Activated gamma-delta T cell (primary cell): Measurements from ENCODE around the gene EEF1B2.
"Not testable (repeated sequence)": the region's sequence is repeated elsewhere in the genome, so short reads cannot be mapped to it uniquely, and the experiment has no call there.

Experiments used
- DNase-seq: peaks from one replicate; lab custom pipeline; 2025; lab: John Stamatoyannopoulos, UW

The EEF1B2 gene

DNA sequence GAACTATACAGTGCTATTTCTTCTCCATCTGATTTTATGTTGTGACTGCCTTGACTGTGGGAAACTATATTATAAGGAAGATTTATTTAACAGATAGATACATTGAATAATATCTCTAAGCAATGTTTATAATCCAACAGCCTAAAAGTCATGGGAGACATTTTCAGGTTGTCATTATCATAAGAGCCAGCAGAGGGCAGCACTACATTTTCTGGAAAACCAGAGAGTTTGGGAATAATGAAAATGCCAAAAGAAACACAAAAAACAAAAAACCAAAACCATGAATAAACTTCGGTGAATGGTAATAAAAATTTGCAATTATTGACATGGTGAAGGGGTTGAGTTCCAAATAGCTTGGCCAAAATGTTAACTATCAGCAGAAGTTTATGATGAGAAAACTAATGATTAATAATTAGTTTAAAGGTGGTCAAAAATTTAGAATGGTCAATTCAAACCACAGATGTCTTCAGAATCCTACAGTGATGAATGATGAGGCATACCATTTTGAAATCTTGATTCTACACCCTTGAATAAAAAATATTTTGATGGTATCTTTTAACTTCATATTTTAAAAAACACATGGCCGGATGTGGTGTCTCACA, 4.7 kb downstream of the EEF1B2 start:
- DNase-seq = no peak

DNA sequence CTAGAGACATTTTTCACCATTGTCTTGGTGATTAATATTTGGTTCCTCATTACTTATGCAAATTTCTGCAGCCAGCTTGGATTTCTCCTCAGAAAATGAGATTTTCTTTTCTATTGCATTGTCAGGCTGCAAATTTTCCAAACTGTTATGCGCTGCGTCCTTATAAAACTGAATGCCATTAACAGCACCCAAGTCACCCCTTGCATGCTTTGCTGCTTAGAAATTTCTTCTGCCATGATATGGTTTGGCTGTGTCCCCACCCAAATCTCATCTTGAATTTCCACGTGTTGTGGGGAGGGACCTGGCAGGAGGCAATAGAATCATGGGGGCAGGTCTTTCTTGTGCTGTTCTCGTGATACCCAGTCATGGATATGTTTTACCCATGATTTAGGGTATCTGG, 8.5 kb downstream of the EEF1B2 start:
- DNase-seq = not testable (repeated sequence)

DNA sequence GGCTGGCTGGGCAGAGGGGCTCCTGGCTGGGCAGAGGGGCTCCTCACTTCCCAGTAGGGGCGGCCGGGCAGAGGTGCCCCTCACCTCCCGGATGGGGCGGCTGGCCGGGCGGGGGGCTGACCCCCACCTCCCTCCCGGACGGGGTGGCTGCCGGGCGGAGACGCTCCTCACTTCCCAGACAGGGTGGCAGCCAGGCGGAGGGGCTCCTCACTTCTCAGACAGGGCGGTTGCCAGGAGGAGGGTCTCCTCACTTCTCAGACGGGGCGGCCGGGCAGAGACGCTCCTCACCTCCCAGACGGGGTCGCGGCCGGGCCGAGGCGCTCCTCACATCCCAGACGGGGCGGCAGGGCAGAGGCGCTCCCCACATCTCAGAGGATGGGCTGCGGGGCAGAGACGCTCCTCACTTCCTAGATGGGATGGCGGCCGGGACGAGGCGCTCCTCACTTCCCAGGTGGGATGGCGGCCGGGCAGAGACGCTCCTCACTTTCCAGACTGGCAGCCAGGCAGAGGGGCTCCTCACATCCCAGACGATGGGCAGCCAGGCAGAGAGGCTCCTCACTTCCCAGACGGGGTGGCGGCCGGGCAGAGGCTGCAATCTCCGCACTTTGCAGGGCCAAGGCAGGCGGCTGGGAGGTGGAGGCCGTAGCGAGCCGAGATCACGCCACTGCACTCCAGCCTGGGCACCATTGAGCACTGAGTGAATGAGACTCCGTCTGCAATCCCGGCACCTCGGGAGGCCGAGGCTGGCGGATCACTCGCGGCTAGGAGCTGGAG, 12.1 kb downstream of the EEF1B2 start:
- not testable (repeated sequence) for DNase-seq

DNA sequence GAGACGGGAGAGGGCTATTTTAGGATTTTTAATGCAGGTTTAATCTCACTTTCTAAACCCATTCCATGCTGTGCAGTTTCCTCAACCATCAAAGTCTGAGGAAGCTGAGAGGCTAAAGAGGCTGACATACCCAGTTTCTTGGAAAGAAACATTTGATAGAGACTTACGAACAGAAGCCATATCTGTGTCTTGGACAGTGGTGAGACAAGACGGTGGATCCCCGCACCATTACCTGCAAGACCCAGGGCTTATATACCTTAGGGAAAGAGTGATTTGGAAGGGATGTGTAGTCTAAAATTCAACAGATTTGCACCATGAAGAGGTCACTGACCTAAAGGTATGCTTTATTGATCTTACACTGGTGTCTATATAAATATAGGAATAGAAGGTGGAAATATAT, 13.5 kb downstream of the EEF1B2 start:
- no peak for DNase-seq

DNA sequence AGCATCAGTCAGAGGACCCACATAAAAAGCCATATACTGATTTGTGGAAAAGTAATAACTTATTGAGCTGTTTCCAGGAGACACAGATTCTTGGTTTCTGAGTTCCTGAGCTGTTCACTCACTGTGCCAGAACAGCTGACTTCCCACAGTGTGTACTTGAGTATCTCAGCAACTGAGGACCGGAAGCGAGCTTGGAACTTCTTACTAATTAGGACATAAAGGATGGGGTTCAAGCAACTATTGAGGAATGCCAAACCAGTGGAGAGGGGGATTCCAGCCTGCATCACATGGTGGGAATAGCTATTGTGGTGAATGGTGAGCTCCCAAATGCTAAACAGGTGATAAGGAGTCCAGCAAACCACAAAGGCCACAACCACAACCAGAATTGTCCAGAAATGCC, 16.4 kb downstream of the EEF1B2 start:
- DNase-seq = no peak

DNA sequence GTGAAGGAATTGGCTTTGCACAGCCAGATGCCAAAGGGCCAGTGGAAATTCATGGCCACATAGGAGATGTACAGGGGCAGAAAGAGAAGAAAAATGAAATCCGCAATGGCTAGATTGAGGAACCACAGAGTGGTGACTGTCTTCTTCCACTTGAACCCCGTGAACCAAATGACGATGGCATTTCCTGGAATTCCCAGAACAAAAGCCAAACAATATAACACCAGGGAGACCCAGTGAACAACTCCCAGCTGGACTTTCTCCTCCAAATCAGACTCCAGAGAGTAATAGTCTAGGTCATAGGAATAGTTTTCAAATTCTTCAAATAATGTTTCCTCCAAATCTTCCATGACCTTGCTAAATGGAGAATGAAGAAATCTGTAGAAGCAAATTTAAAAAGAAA, 17.2 kb downstream of the EEF1B2 start:
- DNase-seq = no peak

DNA sequence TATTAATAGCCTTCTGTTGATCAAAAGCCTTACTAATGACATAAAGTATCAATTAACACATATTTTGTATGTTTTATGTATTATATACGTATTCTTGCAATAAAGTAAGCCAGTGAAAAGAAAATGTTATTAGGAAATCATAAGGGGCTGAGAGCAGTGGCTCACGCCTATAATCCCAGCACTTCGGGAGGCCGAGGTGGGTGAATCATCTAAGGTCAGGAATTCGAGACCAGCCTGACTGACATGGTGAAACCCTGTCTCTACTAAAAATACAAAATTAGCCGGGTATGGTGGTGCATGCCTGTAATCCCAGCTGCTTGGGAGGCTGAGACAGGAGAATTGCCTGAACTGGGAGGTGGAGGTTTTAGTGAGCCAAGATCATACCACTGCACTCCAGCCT, 21.8 kb downstream of the EEF1B2 start:
- DNase-seq = not testable (repeated sequence)

DNA sequence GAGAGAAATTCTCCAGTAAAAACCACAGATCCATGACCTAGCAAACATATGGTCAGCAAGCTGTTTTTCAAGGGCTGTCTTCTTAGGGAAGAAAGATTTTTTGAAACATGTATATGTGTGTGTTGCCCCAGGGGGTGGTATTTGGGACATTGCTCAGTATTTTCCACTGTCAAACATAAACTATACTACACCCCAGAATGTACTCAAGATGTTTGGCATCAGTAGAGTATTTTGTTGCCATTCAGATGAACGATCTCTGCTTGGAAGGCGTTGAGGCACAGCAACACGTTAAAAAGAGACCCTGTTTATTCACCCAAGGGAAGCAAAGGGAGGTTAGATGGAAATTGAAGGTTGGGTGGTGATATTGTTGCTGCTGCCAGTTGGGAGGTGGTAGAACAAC, 30.0 kb downstream of the EEF1B2 start:
- DNase-seq = no peak

DNA sequence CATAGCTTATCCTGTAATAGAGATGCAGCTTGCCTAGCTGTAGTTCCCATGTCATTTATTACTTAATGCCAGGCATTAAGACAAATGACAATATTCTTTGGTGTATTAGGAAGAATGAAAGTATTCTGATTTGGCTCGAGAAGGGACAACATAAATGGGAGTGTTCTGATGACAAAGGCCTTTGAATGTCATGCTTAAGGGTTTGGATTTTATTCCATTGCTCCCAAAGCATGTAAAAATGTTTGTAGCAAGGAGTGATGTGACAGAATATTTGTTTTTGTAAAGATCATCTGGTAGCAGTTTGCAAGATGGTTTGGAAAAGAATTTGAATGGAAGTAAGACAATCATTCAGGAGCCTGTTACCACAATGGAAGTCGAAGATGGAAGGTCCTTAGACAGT, 30.4 kb downstream of the EEF1B2 start:
- DNase-seq = no peak

DNA sequence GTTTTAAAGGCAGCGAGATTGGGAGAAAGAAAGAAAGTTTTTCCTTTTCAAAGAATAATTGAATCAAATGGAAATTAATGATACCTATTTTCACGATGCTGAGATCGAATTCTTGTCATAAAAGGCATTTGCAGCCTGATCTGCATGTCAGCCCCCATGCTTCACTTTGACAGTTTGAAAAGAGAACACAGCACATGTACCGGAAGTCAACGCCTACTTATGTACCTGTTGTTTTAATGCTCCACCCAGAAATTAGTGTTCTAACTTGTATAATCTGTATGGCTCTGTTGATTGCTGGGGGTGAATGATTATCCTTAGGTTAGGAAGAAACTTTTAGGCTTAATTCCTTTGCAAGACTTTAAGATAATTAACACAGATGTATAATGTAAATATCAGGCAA, 31.0 kb downstream of the EEF1B2 start:
- no peak for DNase-seq

DNA sequence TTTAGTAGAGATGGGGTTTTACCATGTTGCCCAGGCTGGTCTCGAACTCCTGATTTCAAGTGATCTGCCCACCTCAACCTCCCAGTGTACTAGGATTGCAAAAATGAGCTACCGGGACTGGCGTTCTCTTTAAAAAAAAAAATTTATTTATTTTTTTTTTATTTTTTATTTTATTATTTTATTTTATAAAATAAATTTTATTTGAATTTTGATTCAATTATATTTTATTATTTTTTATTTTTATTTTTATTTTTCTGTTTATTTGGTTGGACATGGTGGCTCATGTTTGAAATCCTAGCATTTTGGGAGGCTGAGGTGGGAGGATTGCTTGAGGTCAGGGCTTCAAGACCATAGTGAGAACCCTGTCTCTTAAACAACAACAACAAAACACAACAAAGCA, 32.5 kb downstream of the EEF1B2 start:
- no peak for DNase-seq

DNA sequence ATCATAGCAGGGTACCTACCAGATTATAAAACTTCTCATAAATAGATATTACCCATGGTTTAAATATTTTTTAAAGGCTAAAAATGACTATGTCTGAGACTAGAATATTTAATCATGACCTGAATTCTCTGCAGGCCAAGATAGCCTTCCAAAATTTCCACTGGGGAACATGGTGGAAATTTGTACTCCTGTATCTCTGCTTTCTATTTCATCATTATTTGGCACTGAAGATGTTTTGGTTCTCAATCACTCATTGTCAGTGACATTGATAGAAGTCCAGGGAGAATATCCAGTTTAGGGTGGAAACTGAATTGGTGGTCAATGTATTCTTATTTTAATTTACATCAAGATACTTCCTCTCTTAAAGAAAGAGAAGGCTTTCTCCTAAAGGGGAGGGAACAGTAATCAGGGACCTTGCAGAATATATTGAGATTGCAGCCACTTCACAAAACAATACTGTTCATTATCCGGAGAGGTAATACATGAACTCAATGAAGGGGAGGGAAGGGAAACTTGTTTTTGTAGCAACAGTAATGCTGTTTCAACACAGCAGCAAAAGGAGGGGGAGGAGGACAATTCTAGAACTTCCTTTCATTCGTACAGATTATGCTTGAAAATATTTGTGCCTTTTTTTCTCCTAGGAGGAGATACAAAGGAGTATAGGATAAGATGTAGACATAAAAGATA, 34.1 kb downstream of the EEF1B2 start:
- DNase-seq = no peak

DNA sequence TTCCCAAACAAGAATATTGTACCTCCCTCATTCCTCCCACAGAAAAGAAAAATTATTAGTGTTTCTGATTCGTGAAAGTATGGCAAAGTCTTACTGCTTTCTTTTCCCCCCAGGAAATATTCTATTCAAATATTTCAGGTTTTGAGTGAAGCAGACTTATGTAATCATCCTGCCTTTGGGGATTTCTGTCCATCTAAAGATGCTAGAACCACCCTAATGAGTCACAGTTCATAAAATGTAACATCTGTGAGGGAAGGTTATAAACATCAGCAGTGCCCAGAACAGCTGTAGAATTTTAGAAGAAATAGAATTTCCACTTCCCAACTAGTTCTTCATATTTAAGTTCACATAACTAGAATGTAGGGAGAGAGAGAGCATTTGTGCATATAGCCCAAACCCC, 39.0 kb downstream of the EEF1B2 start:
- DNase-seq = no peak

DNA sequence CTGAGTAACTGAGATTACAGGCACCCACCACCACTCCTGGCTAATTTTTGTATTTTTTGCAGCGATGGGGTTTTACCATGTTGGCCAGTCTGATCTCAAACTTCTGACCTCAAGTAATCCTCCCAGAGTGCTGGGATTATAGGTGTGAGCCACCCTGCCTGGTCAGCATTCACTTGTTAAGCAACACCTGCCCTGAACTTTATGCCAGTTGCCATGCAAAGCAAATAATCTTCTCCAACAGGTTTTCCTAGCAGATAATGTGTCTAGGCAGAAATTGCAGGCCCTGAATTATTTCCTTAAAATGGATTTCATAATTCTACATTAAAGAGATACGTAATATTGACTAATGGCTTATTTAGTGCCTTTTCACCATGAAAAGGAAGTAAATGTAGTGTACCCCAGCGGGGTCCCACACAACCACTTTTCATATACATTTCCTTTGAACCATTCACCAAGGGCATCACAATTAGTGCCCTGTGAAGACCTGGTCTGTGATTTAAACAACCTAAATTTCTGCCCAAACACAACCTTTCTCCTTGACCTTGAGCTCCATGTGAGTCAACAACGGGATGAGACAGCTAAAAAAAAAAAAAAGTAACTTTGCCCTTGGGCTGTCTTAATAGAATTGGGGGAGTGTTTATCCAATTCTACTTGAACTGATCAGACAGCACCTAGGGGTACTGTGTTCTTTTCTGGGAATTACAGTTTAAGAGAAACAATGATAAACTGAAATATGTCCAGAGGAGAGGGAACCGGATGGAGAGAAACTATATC, 41.6 kb downstream of the EEF1B2 start:
- DNase-seq = no peak

DNA sequence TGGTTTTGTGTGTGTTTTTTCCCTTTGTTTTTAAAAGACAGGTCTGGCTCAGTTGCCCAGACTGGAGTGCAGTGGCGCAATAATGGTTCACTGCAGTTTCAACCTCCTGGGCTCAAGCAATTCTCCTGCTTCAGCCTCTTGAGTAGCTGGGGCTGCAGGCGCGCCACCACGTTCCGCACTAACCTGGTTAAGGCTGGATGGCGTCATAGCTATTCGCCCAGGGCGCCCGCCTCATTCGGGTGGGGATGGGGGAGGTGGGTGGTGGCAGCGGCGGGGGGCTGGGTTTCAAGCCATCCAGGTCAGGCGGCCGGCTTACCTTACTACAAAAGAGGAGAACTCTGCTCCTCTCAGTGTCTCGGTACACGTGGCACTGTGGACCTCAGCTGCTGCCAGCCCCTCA, 42.8 kb downstream of the EEF1B2 start:
- DNase-seq = no peak

DNA sequence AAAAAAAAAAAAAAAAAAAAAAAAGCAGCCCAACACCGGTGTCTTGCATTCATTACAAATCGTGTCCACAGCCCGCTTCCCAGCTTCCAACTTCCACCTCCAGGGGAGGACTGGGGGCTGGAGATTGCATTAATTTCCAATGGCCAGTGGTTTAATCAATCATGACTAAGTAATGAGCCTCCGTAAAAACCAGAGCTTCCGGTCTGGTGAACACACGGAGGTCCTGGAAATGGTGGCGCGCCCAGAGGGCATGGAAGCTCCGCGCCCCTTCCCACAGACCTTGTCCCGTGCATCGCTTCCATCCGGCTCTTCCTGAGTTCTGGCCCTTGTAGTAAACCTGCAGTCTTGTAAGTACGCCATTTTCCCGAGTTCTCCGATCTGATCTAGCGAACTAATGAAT, 43.6 kb downstream of the EEF1B2 start:
- no peak for DNase-seq

DNA sequence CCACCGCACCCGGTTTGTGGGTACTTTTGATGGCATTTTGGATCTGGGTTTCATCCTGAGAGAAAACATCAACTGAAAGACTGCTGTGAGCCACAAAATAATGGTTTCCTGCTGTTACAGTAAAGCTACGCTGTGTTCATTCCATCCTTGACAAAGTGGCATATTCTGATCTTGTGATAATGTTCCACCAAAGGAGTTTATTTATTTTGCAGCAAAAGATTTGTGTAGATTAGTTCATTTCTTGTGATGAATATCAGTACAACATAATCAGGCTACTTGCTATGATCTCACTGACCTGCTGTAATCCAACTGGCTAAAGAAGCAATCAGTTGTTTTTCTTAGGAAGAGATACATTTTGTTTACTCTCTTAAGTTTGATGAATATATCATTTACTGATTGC, 45.0 kb downstream of the EEF1B2 start:
- no peak for DNase-seq

DNA sequence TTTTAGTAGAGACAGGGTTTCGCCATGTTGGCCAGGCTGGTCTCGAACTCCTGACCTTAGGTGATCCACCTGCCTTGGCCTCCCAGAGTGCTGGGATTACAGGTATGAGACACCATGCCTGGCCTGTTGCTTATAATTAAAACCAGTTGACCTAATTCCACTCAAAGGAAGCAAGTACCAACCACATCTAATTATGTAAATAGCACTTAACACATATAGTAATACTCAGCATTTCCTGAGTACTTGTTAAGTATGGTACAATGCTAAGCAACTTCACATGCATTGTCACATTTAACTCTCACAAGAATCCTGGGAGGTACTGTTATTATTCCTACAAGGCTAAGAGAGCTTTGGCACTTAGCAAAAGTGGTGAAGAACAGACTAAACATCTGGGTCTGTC, 47.6 kb downstream of the EEF1B2 start:
- not testable (repeated sequence) for DNase-seq

DNA sequence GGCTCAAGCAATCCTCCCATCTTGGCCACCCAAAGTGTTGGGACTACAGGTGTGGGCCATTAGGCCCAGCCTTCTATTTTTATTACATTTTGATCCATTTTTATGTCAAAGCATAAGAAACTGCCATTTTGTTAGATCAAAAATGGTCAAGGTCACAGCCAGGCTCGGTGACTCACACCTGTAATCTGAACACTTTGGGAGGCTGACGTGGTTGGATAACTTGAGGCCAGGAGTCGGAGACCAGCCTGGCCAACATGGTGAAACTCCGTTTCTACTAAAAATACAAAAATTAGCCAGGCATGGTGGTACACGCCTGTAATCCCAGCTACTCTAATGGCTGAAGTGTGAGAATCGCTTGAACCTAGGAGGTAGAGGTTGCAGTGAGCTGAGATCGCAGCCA, 49.2 kb downstream of the EEF1B2 start:
- no peak for DNase-seq

DNA sequence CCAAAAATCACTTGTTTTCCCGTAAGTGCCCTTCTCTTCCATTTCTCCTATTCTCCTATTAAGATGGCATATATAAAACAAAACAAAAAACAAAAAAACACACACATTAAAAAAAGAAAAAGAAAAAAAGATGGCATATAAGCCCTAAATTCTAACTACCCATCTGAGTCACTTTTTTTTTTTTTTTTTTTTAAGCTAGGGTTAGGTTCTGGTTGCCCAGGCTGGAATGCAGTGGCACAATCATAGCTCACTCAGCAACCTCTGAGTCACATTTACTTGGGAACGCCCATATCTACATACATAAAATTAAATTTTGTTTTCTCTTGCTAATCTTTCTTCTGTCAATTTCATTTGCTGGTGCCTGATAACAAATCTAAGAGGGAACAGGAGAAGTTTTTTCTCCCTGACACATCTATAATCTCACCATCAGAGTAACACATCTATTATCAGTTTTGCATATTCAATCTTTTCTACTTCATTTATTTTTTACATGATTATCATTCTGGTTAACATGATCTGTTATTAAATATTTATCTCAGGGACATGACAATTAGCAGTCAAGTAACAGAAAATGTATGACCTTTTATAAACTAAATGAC, 52.1 kb downstream of the EEF1B2 start:
- DNase-seq = no peak
